Stimulated activated effector memory CD8-positive, alpha-beta T cell treated with anti-CD3 and anti-CD28 coated beads, Interleukin-12 subunit alpha, Interleukin-12 subunit beta, amount 100 ng/mL, for 72 hours (primary cell): ENCODE data around the gene NFATC3.
"Not testable (repeated sequence)": the region's sequence is repeated elsewhere in the genome, so short reads cannot be mapped to it uniquely, and the experiment has no call there.

ENCODE experiments used
- ATAC-seq: fragments of 150-1000 bp; cut with Tn5 transposase; 2 replicates; pipeline ENCODE4 v1.10.0; 2021
- DNase-seq, 2 donors: peaks; one replicate each; pipeline ENCODE4 v3.0.0; 2021 to 2022; ENCODE audit warnings: low spot score in 2 of 2
- H3K27ac Mint-ChIP-seq: one replicate; pipeline ENCODE4 v1.8.0; 2022; ENCODE audit warnings: mild to moderate bottlenecking, mixed read lengths
- H3K36me3 Mint-ChIP-seq: one replicate; pipeline ENCODE4 v1.8.0; 2022; ENCODE audit warnings: mild to moderate bottlenecking, mixed read lengths
- H3K4me1 Mint-ChIP-seq: one replicate; pipeline ENCODE4 v1.8.0; 2022; ENCODE audit warnings: mixed read lengths
- H3K4me3 Mint-ChIP-seq: one replicate; pipeline ENCODE4 v1.8.0; 2022; ENCODE audit warnings: mild to moderate bottlenecking, mixed read lengths
- H3K9me3 Mint-ChIP-seq: one replicate; pipeline ENCODE4 v1.8.0; 2022; ENCODE audit warnings: mixed read lengths

Gene NFATC3

GRCh38 chr16:68091380-68092261 is 6.5 kb downstream of the NFATC3 start:
- ATAC-seq: no peak
- Mint-ChIP-seq H3K4me1 (peaks cover 81% of the 10 kb centered on the region), H3K4me3 (peak overlapping the region; percentile 80), H3K36me3 (peaks cover 12% of the 10 kb centered on the region), H3K9me3 (no peaks in the 10 kb centered on the region), H3K27ac (peak overlapping the region; percentile 75)
- no peak for DNase-seq

GRCh38 chr16:68092275-68092674 is 7.1 kb downstream of the NFATC3 start:
- ATAC-seq: not testable (repeated sequence)
- peak overlapping the region; percentile 80 for H3K4me3 Mint-ChIP-seq
- H3K27ac Mint-ChIP-seq: peak overlapping the region; percentile 75

GRCh38 chr16:68093816-68094613 is 8.8 kb downstream of the NFATC3 start:
- Mint-ChIP-seq H3K36me3 (peaks cover 18% of the 10 kb centered on the region), H3K4me3 (peak overlapping the region; percentile 5), H3K27ac (peak overlapping the region; percentile 81), H3K4me1 (peaks cover 81% of the 10 kb centered on the region), H3K9me3 (no peaks in the 10 kb centered on the region)
- ATAC-seq: peak; percentile 87
- DNase-seq: no peak

More at GRCh38 chr16:68092275-68092674, 7.1 kb downstream of the NFATC3 start:
- H3K9me3 Mint-ChIP-seq, H3K36me3 Mint-ChIP-seq, DNase-seq: not testable (repeated sequence)
- H3K4me1 Mint-ChIP-seq: peaks cover 82% of the 10 kb centered on the region

GRCh38 chr16:68094614-68094934 is 9.4 kb downstream of the NFATC3 start:
- H3K27ac Mint-ChIP-seq: peak overlapping the region; percentile 19
- no peak for ATAC-seq
- peaks cover 77% of the 10 kb centered on the region for H3K4me1 Mint-ChIP-seq
- no peak for DNase-seq
- H3K4me3 Mint-ChIP-seq: peak overlapping the region; percentile 5
- no peaks in the 10 kb centered on the region for H3K9me3 Mint-ChIP-seq
- peaks cover 22% of the 10 kb centered on the region for H3K36me3 Mint-ChIP-seq

DNA sequence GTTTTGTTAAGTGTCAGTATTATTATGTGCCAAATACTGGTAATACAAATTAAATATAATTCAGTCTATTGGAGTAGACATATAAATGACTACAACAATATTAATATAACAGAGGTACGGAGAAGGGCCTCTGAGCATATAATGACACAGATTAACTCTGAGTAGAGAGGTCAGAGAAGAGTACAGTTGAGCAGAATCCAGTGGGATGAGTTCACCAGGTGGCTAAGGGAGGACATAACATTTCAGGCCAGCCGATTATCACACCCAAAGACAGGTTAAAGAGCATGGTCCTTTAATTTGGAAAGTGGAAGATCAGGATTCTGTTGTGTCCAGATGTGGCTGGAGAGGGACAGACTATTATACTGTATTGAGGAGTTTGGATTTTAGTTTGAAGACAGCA is 11.3 kb downstream of the NFATC3 start:
- DNase-seq (no peak), ATAC-seq (no peak)
- Mint-ChIP-seq H3K4me1 (peaks cover 67% of the 10 kb centered on the region), H3K4me3 (no peak overlapping the region), H3K36me3 (peaks cover 31% of the 10 kb centered on the region), H3K27ac (peak overlapping the region; percentile 35), H3K9me3 (no peaks in the 10 kb centered on the region)

- peaks cover 37% of the 10 kb centered on the region for H3K36me3 Mint-ChIP-seq
- peaks cover 68% of the 10 kb centered on the region for H3K4me1 Mint-ChIP-seq
- ATAC-seq: no peak
- no peak overlapping the region for H3K4me3 Mint-ChIP-seq
- no peak for DNase-seq
- H3K27ac Mint-ChIP-seq: peak overlapping the region; percentile 35
- H3K9me3 Mint-ChIP-seq: no peaks in the 10 kb centered on the region
Observed at GRCh38 chr16:68097088-68097487, 11.9 kb downstream of the NFATC3 start.

- DNase-seq (no peak), ATAC-seq (no peak)
- H3K9me3 Mint-ChIP-seq: peaks cover 2% of the 10 kb centered on the region
- H3K4me1 Mint-ChIP-seq: peaks cover 72% of the 10 kb centered on the region
- peaks cover 42% of the 10 kb centered on the region for H3K36me3 Mint-ChIP-seq
- H3K27ac Mint-ChIP-seq: no peak overlapping the region
- H3K4me3 Mint-ChIP-seq: no peak overlapping the region
Observed at GRCh38 chr16:68097895-68098294, 12.7 kb downstream of the NFATC3 start.

DNA sequence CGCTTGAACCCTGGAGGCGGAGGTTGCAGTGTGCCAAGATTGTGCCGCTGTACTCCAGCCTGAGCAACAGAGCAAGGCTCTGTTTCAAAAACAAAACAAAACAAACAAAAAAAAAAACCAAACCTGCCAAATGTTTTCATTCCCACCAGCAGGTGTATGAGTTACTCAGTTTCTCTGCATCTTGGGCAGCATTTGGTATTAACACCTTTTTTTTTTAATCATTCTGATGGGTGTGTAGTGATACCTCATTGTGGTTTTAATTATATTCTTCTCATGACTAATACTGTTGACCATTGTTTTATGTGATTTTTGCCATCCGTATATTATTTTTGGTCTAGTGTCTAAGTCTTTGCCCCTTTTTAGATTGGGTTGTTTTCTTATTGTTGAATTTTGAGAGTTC is 15.3 kb downstream of the NFATC3 start:
- ATAC-seq: peak; percentile 75

DNA sequence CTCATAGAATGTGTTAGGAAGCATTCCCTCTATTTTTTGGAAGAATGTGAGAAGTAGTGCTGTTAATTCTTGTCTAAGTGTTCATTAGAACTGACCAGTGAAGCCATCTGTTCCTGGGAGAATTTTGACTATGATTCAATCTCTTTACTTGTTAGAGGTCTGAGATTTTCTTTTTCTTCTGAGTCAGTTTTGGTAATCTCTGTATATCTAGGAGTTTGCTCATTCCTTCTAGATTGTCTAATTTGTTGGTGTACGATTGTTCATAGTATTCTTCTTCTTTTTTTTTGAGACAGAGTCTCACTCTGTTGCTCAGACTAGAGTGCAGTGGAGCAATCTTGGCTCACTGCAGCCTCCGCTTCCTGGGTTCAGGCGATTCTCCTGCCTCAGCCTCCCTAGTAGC is 20.4 kb downstream of the NFATC3 start:
- Mint-ChIP-seq H3K4me1 (peaks cover 94% of the 10 kb centered on the region), H3K36me3 (peaks cover 65% of the 10 kb centered on the region), H3K4me3 (peak overlapping the region; percentile 11), H3K9me3 (peaks cover 21% of the 10 kb centered on the region), H3K27ac (peak overlapping the region; percentile 68)
- DNase-seq: no peak
- peak; percentile 81 for ATAC-seq

More for the DNA sequence above, 15.3 kb downstream of the NFATC3 start:
- peak overlapping the region; percentile 6 for H3K27ac Mint-ChIP-seq
- no peak for DNase-seq
- H3K4me3 Mint-ChIP-seq: peak overlapping the region; percentile 12
- peaks cover 4% of the 10 kb centered on the region for H3K9me3 Mint-ChIP-seq
- peaks cover 46% of the 10 kb centered on the region for H3K36me3 Mint-ChIP-seq
- H3K4me1 Mint-ChIP-seq: peaks cover 72% of the 10 kb centered on the region

DNA sequence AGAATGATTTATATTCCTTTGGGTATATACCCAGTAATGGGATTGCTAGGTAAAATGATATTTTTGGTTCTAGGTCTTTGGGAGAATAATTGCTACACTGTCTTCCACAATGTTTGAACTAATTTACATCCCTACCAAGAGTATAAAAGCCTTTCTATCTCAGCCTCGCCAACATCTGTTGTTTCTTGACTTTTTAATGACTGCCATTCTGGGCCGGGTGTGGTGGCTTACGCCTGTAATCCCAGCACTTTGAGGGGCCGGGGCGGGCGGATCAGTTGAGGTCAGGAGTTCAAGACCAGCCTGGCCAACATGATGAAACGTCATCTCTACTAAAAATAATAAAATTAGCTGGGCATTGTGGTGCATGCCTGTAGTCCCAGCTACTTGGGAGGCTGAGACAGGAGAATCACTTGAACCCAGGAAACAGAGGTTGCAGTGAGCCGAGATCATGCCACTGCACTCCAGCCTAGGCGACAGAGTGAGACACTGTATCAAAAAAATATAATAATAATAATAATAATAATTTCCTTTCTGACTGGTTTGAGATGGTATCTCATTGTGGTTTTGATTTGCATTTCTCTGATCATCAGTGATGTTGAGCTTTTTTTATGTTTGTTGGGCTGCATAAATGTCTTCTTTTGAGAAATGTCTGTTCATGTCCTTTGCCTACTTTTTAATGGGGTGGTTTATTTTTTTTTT is 22.2 kb downstream of the NFATC3 start:
- peaks cover 56% of the 10 kb centered on the region for H3K36me3 Mint-ChIP-seq

DNA sequence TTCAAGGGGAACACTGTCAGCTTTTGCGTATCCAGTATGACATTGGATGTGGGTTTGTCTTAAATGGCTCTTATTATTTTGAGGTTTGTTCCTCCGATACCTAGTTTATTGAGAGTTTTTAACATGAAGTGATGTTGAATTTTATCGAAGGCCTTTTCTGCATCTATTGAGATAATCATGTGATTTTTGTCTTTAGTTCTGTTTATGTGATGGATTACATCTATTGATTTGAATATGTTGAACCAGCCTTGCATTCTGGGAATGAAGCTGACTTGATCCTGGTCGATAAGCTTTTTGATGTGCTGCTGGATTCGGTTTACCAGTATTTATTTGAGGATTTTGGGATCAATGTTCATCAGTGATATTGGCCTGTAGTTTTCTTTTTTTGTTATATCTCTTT is 24.0 kb downstream of the NFATC3 start:
- not testable (repeated sequence) for H3K4me3 Mint-ChIP-seq, H3K27ac Mint-ChIP-seq, ATAC-seq
- peak in 1 of 2 donors; percentile 13 for DNase-seq
- Mint-ChIP-seq H3K36me3 (peaks cover 57% of the 10 kb centered on the region), H3K9me3 (peaks cover 24% of the 10 kb centered on the region), H3K4me1 (peaks cover 93% of the 10 kb centered on the region)

More for the DNA sequence above, 22.2 kb downstream of the NFATC3 start:
- DNase-seq, ATAC-seq: not testable (repeated sequence)
- Mint-ChIP-seq H3K4me1 (peaks cover 95% of the 10 kb centered on the region), H3K4me3 (peak overlapping the region; percentile 23), H3K9me3 (peaks cover 24% of the 10 kb centered on the region), H3K27ac (peak overlapping the region; percentile 45)

- Mint-ChIP-seq H3K36me3 (peaks cover 46% of the 10 kb centered on the region), H3K4me3 (peak overlapping the region; percentile 20)
- H3K27ac Mint-ChIP-seq: not testable (repeated sequence)
Observed at GRCh38 chr16:68110611-68111010, 25.4 kb downstream of the NFATC3 start.

DNA sequence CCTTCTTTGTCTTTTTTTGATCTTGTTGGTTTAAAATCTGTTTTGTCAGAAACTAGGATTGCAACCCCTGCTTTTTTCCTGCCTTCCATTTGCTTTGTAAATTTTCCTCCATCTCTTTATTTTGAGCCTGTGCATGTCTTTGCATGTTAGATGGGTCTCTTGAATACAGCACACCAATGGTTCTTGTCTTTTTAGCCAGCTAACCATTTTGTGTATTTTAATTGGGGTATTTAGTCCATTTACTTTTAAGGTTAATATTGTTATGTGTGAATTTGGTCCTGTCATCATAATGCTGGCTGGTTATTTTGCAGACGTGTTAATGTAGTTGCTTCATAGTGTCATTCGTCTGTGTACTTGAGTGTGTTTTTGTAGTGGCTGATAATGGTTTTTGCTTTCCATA is 26.2 kb downstream of the NFATC3 start:
- ATAC-seq (no peak), DNase-seq (no peak)
- H3K4me3 Mint-ChIP-seq: no peak overlapping the region
- H3K9me3 Mint-ChIP-seq: peaks cover 22% of the 10 kb centered on the region
- peaks cover 42% of the 10 kb centered on the region for H3K36me3 Mint-ChIP-seq
- H3K27ac Mint-ChIP-seq: peak overlapping the region; percentile 16
- H3K4me1 Mint-ChIP-seq: peaks cover 91% of the 10 kb centered on the region

More at GRCh38 chr16:68110611-68111010, 25.4 kb downstream of the NFATC3 start:
- Mint-ChIP-seq H3K4me1 (peaks cover 92% of the 10 kb centered on the region), H3K9me3 (peaks cover 22% of the 10 kb centered on the region)
- not testable (repeated sequence) for DNase-seq, ATAC-seq

GRCh38 chr16:68113059-68113761 is 28.0 kb downstream of the NFATC3 start:
- H3K9me3 Mint-ChIP-seq: peaks cover 20% of the 10 kb centered on the region
- no peak overlapping the region for H3K4me3 Mint-ChIP-seq
- no peak for DNase-seq
- peaks cover 89% of the 10 kb centered on the region for H3K4me1 Mint-ChIP-seq
- ATAC-seq: no peak
- H3K27ac Mint-ChIP-seq: peak overlapping the region; percentile 13
- H3K36me3 Mint-ChIP-seq: peaks cover 32% of the 10 kb centered on the region
